Left colon (tissue), 2 donors: ENCODE results near the gene RADIL. TPM values are rescaled to one million over a fixed set of nuclear protein-coding genes. Genes with fewer than 3 reads are reported as not detected.
A peak's percentile ranks its signal among the peaks of the same experiment; 100 is the strongest.

Experiments used
- ATAC-seq: fragments of 200-7000 bp; cut with Tn5 transposase; one replicate; pipeline ENCODE4 v1.9.1; 2020; ENCODE audit warnings: mild to moderate bottlenecking, moderate library complexity
- DNase-seq, 2 donors: peaks; one replicate each; pipeline ENCODE4 v3.0.0-alpha.2; 2020
- intact Hi-C, 2 donors: fragments of 100-400 bp; cut with DNase I in 1 of 2; cut with micrococcal nuclease in 1 of 2; formaldehyde crosslinking; loops; one replicate each; pipeline versions ENCODE4 v1.11.2 to v1.14.0; 2022; cut with DNase I, micrococcal nuclease
- total RNA-seq, 2 donors: library from RNA; stranded (reverse); fragmentation: NEBNext Ultra II Directional; extraction: Animal tissue kit (Norgen Biotek cat#: 25700); gene quantifications; one replicate each; pipeline ENCODE4 v1.2.1, GENCODE V29; 2021
- donor health status: DM: no; HTN: no; CAD: no.
- donor health status: DM: yes; HTN: yes; CAD: no.

The RADIL gene
- total RNA-seq, 2 donors from 2014 or later, result 1.4 to 1.9 TPM

- DNase-seq (no peak), ATAC-seq (no peak)
- intact Hi-C loops, result no loop called here
Measured at GRCh38 chr7:4772306-4772705, 111.2 kb downstream of the RADIL start.

- DNase-seq (no peak), ATAC-seq (no peak)
- intact Hi-C loops, result no loop called here
Measured at GRCh38 chr7:4771737-4772136, 111.8 kb downstream of the RADIL start.

- ATAC-seq, result no peak
- intact Hi-C loops, result no loop called here
- no peak for DNase-seq
Measured at GRCh38 chr7:4770886-4771285, 112.6 kb downstream of the RADIL start.

GRCh38 chr7:4769761-4770160 lies 113.8 kb downstream of the RADIL start:
- no peak for ATAC-seq
- intact Hi-C loops, result no loop called here
- DNase-seq, result no peak

GRCh38 chr7:4768597-4769569 lies 114.6 kb downstream of the RADIL start:
- no peak for DNase-seq
- intact Hi-C loops, result no loop called here
- ATAC-seq, result no peak

GRCh38 chr7:4766666-4767519 lies 116.6 kb downstream of the RADIL start:
- no peak for ATAC-seq

GRCh38 chr7:4765776-4766490 lies 117.6 kb downstream of the RADIL start:
- intact Hi-C loops, result no loop called here
- no peak for ATAC-seq
- DNase-seq, result no peak

More at GRCh38 chr7:4766666-4767519, 116.6 kb downstream of the RADIL start:
- intact Hi-C loops, result no loop called here
- peak in 1 of 2 donors; percentile 59 for DNase-seq

GRCh38 chr7:4764402-4765007 lies 119.0 kb downstream of the RADIL start:
- no peak for DNase-seq
- intact Hi-C loops, result no loop called here
- no peak for ATAC-seq

GRCh38 chr7:4763794-4764185 lies 119.7 kb downstream of the RADIL start:
- DNase-seq (no peak), ATAC-seq (no peak)
- intact Hi-C loops, result no loop called here

GRCh38 chr7:4763091-4763793 lies 120.3 kb downstream of the RADIL start:
- intact Hi-C loops, result no loop called here
- no peak for ATAC-seq
- no peak for DNase-seq

- intact Hi-C loops, result no loop called here
- DNase-seq (no peak), ATAC-seq (no peak)
Measured at GRCh38 chr7:4762121-4763055, 121.1 kb downstream of the RADIL start.

GRCh38 chr7:4760952-4761351 lies 122.6 kb downstream of the RADIL start:
- DNase-seq (no peak), ATAC-seq (no peak)
- intact Hi-C loops, result no loop called here

- ATAC-seq, result no peak
- no peak for DNase-seq
- intact Hi-C loops, result no loop called here
Measured at GRCh38 chr7:4759211-4759610, 124.3 kb downstream of the RADIL start.

GRCh38 chr7:4758791-4759190 lies 124.7 kb downstream of the RADIL start:
- intact Hi-C loops, result no loop called here
- no peak for ATAC-seq
- no peak for DNase-seq

GRCh38 chr7:4758111-4758510 lies 125.4 kb downstream of the RADIL start:
- DNase-seq, result no peak
- no peak for ATAC-seq
- intact Hi-C loops, result no loop called here

GRCh38 chr7:4755045-4755444 lies 128.5 kb downstream of the RADIL start:
- intact Hi-C loops, result no loop called here
- ATAC-seq (no peak), DNase-seq (no peak)

- ATAC-seq (no peak), DNase-seq (no peak)
- intact Hi-C loops, result no loop called here
Measured at GRCh38 chr7:4754433-4755010, 129.0 kb downstream of the RADIL start.
